K562 (cell line): ENCODE results near the gene C17orf114.

ENCODE experiments used
- CEBPG ChIP-seq, 3 experiments: fragments of 200-800 bp in 1 of 3; sonication (Bioruptor generic) in 1 of 3; sonication (generic) in 1 of 3; formaldehyde crosslinking in 1 of 3; IDR thresholded peaks in 2 of 3; conservative IDR thresholded peaks in 1 of 3; 2 replicates each; pipeline versions ENCODE4 v1.6.1 to v1.8.0; 2016 to 2022; ENCODE audit warnings: missing compliant biosample characterization in 2 of 3, missing genetic modification characterization in 2 of 3, mild to moderate bottlenecking in 1 of 3, missing genetic modification reagents in 1 of 3
- CTCF ChIP-seq, 3 experiments: IDR thresholded peaks in 2 of 3; conservative IDR thresholded peaks in 1 of 3; 2 replicates each; pipeline ENCODE4 v1.5.1; 2011 to 2012; ENCODE audit warnings: low read length in 3 of 3, mild to moderate bottlenecking in 3 of 3, control low read depth in 2 of 3, improper control_type of control experiment in 1 of 3, inconsistent platforms in 1 of 3, low read depth in 1 of 3, mixed read lengths in 1 of 3, moderate library complexity in 1 of 3; ENCODE audit not compliant: insufficient read depth in 2 of 3
- EZH2 ChIP-seq: IDR thresholded peaks from 2 replicates; pipeline ENCODE4 v1.6.1; 2012; ENCODE audit warnings: low read depth, mild to moderate bottlenecking, inconsistent platforms, low read length, borderline replicate concordance
- FOXP4 ChIP-seq: sonication (generic); formaldehyde crosslinking; IDR thresholded peaks from 2 replicates; pipeline ENCODE4 v1.8.0; 2022; ENCODE audit warnings: mild to moderate bottlenecking, missing genetic modification reagents, borderline replicate concordance
- RBFOX2 ChIP-seq: fragments of 200-400 bp; formaldehyde crosslinking; IDR thresholded peaks from 2 replicates; pipeline ENCODE4 v1.6.1; 2017; ENCODE audit warnings: low read depth, mild to moderate bottlenecking, low read length, moderate library complexity

GRCh38 chr17:4800462-4801196 is 1.5 kb downstream of the C17orf114 start:
- no peak for TF ChIP-seq EZH2
- no peak for TF ChIP-seq FOXP4 (CRISPR knock-in tag)
- no peak for TF ChIP-seq RBFOX2
- no peak for TF ChIP-seq CEBPG (CRISPR knock-in tag; IDR thresholded peaks at IDR 0.05)
- no peak for TF ChIP-seq CEBPG (tag; conservative IDR thresholded peaks at IDR 0.05 in 1 of 2, IDR thresholded peaks at IDR 0.05 in 1 of 2)
- TF ChIP-seq CTCF (IDR thresholded peaks at IDR 0.05 in 2 of 3, conservative IDR thresholded peaks at IDR 0.05 in 1 of 3; ENCODE audit: insufficient read depth in 2 of 3, low read depth in 1 of 3, low read length in 3 of 3): no peak
